NCI-H1930 (cell line): ENCODE data around the gene KCNJ5.

Experiments
- DNase-seq, 2 experiments: peaks; one replicate each; lab custom pipeline; 2025; lab: John Stamatoyannopoulos, UW

KCNJ5 gene

DNA sequence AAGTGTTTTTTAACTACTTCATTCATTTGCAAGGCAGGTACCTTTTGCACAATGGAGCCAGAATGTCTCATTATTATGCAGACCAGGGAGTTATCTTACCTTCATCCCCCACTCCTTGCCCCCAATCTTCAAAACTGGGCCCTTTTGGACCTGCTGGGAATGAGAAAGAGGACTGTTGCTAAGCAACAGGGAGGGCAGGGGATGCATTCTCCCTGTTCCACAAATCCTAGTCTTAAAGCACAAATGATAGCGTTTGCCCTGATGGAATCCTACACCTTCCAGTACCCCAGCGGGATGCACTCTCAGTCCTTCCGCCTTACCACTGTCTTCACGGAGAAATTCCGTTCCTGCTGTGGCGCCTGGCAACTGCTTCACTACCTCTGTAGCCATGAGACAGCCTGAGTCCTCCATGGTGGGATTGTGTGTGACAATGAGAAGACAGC lies 20.0 kb upstream of the KCNJ5 start:
- no peak for DNase-seq

DNA sequence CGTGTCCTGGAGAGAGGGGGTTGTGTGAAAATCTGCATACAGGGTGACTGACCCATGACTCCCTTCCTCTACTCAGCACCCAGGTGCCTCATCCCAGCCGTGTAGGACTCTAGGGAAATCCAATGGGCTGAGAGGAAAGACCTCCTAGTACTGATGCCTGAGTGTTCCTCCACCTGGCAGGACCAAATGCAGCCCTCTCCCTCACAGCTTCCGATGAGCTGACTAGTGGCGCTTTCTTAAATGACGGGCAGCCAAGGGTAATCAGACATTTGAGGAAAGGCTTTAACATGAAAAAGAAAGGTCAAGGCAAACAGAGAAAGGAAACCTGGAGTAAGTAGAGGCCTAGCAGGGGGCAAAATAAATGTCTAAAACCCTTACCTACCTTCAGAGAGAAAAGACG lies 19.1 kb upstream of the KCNJ5 start:
- no peak for DNase-seq

DNA sequence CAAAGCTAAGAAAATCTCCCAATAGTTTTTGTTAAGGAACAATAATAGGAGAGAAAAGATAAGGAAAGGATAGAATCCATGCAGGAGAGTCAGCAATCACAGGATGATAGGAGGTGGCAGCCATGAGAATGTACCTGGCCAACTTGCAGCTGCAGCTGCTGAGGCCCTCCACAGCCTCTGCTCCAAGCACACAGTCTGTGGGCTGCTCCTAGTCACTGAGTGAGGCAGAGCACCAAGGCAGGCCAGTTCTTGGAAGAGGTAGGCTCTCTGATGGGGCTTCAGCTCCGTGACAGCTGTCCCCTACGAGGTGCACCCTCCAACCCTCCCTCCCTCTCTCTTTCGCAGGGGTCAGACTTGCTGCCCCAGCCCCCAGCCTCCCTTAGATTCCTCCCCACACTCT lies 18.6 kb upstream of the KCNJ5 start:
- DNase-seq, result no peak

DNA sequence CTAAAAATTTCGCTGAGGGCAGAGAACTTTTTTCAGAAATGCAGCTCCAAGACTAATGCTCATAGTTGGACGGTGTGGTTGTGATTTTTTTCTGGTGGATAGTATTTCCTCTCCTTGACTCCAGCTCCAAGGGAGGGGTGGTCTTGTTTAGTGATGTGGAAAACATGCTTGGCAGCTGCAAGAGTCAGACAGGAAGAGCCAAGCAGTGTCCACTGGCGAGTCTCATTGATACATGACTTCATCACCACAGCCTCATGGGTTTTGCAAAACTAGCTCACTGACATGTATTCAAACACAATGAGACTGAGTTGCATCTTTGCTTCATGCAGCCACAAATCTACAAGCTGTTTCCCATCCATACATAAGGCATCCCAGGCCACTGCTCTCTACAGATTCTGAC lies 16.7 kb upstream of the KCNJ5 start:
- no peak for DNase-seq

DNA sequence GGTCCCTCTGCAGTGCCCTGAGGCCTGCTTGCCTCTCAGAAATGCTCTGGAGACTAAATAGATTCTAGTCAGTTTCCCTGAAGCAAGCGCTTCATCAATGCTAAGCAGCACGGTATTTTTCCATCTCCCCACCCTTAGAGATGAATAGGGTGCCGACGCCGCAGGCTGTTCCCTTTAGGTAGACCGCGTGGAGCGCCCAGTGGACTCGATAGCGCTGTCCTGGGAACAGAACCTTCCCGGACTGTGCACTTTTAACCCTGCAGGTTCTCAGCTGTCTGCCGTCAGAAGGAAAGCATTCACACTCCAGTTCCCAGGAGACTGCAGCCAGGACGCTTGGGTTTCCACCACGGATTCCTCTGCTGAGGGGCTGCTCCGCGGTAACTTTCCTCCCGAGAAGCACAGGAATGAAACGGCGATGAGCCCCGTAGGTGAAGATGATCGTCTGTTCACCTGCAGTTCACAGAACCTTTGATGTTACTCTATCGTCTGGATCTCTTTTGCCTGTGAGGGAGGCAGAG lies 15.0 kb upstream of the KCNJ5 start:
- DNase-seq, result no peak

DNA sequence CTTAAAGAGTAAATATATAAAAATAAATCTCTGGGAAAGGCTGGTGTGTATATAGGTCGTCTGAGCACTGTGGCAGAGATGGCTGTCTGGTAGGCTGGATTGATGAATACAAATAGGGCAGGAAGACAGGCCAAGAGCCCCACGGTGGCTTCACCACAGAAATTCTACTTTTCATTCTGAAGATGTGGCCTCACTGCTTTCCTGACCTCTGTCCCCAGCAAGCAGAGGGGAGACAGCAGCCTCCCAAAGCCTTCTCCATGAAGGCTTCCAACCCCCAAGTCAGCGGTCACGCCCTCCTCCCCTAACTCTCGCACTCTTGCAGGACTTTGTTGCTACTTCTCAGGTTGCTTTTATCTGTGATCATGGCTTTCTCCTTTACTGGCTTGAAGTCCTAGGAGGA lies 13.4 kb upstream of the KCNJ5 start:
- no peak for DNase-seq

DNA sequence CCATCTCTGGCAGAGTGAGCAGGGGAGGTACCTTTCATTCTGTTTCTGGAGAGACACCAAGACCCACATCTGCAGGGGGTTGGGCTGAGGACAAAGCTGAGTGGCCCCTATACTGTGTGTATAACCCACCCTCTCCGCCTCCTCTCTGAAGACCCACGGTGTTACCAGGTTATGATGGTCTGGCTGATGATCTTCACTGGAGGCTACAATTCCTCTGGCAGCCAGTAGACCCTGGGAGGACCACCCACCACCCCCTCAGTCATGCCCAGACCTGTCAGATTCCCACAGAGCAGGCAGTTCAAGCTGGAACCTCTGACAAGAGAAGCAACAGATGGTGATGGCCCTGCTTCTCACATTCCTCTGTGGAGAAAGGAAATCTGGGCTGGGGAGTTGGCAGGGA lies 12.7 kb upstream of the KCNJ5 start:
- DNase-seq, result no peak

DNA sequence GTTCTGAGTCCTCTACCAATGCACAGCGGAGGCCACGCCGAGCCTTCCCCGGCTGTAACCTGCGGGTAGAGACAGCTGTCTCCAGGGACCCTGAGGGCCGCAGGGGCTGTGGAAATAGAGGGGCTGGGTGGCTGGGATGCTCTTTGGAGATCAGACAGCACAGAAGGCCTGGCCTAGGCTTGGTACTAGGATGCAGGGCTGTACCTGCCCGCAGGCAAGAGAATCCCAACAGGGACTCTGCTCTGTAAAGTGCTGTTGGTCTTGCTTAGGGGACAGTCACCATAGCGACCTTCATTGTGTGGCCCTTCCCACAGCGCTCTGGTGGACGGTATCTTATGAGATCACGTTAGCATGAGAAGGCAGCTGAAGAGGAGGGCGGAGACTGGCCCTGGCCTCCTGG lies 11.3 kb upstream of the KCNJ5 start:
- no peak for DNase-seq

DNA sequence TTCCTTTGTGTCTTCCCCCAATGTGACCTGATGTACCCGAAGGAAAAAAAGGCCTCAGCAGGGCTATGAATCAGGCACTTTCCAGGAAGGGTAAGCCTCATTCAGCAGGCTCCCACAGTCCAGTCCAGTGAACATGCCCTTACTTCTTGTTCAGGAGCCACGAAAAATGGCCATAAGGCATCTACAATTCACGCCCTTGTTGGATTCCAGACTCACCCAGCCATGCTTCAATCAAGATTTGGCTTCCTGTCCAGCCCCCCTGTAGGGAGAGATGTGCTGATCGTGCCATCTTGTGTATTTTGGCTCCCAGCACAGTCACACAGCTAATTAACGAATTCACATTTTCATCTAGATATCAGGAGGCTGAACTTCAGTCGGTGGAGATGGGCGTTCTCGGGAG lies 9.9 kb upstream of the KCNJ5 start:
- DNase-seq, result no peak

DNA sequence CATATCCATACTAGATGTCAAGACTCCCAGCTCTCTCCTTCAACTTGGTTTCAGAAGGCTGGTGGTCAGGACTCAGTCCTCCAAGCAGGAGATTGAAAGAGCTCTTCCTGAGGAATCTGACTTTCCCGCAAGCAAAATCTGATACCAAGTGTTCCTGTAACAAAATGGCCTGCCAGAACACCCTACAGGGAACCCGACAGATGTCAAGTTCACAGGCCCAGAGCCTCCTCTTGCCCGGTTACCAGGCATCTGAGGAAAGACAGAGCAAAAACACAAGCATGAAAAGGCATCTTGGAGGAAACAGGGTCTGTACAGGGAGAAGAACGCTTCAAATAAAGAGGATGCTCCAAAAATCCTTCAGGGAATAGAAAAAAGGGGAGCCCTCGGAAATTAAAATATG lies 8.7 kb upstream of the KCNJ5 start:
- DNase-seq, result no peak

DNA sequence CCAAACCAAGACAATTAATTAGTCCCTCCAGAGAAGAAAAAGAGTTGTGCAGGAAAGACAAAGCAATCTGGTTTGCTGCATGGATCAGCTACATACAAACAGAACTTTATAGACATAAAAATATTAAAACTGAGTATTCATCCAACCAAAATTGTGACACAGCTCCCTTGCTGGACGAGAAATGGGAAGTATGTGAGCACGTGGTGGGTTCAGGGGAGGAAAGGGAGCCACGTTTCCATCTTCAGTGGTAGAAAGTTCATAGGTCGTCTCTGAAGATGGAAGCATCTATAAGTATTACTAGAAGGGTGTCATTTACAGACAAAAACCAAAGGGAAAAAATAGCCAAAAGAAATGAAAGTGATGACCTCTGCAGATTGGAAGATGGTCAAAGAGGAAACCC lies 7.1 kb upstream of the KCNJ5 start:
- no peak for DNase-seq

DNA sequence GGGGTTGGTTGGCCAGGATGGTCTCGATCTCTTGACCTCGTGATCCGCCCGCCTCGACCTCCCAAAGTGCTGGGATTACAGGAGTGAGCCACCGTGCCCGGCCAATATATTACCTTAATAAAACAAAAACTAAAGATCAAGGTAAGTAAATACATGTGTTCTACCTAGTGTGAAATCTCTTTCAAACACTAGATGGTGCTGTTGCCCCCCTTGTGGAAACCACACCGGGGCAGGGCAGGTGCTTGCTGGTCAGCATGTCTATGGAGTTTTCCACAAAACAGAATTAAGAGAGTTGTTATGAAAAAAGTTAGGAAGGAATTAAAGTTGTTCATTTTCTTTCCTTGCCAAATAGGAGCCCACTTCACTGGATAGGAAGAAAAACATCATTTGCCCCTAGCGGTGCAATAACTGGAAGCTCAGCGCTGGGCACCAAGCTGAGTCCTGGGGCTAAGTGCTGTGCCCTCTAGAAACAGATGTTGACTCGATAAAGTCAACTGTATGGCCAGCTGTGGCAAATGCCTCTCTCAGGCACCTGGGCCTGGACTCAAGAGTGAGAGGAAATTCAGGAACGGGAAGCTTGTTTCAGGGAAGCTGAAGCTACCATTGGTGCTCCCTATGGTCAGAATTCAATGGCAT lies 6.3 kb upstream of the KCNJ5 start:
- peak; percentile 15 to 53 for DNase-seq

DNA sequence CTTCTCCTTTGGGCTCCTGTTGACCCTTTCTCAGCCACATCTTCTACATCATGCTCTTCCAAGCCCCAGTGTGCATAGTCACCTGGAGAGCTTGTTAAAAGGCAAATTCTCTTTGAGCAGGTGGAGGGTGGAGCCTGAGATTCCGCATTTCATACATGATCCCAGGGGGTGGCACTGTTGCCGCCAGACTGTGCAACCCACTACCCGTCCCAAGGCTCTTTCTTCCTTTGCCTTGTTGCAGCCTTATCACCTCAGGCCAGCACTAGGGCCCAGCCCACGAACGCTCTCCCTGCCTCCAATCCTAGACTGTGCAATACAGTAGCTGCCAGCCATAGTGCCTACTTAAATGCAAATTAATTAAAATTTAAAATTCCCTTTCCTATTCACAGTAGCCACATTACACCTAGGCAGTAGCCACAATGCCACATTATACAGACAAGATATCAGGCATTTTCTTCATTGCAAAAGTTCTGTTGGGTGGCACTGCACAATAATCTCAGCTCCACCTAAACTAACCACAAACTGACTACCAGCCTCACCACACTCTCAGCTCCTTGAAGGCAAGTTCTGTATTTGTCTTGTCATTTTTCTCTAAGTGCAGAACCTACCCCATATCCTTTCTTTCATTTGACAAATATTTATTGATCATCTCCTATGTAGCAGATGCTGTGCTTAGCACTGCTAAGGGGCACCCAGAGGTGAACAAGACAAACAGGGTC lies 4.6 kb upstream of the KCNJ5 start:
- peak in 1 of 2 experiments; percentile 41 for DNase-seq

DNA sequence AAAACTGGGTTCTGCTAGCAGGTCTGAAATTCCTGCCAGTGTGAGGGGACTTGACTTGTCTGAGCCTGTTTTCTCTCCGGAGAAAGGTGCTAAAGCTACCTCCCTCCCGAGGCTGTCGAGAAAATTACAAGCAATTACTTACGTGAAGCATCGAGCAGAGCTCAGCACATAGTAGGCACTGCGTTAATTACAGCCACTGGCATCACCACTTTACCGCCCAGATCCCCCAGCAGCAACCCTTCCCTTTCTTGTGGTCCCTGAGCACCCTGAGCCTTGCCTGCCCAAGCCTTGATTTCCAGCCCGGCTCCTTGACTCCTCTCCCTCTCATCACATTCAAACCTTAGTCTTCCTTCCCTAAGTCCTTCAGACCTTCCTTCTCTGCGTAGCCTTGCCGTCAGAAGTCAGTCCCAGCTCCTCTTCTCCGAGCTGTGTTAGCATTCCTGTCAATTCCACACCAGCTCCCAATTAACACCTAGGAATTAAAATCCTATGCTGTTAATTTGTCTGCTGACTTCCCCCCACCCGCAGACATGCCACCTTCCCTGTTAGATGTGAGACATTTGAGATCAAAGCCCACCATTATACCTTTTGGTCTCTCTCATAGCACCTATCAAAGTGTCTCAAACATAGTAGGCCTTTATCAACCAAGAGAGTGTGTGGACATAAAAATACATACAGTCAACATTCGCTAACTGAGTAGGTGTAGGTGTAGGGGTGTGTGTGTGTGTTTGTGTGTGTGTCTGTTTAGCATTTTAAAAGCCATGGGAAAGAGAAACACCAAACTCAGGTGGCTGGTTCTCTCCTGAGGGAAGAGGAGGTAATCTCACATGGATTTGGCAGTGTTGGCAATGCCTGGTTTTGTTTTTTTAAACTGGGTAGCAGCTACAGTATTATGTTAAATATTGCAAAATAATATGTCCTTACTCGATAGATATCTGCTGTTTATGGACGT lies 2.8 kb upstream of the KCNJ5 start:
- DNase-seq, result no peak

DNA sequence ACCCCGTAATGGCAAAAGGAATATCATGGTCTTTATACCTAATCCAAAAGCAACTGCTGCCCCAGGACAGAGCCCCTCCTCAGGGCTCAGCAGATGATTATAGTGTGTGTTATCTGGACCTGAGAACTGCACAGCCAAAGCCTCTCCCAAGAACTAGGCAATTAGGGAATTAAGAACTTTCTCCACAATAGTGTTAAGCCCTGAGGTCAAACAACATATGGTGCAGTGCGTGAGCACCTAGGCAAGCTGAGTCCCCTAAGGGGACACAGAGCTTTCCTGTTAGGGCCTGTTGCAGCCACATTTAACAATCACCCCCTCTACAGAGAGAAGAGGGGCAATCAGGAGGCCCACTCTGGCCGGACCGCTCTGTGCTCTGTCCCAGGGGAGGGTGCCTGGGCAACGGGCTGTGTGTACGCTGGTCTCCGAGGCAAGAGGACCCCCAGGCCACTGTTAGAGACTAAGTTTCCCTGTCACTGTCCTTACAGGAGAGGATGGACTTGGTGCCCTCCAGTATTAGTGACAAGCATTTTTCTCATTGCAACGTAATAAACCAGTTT lies 1.4 kb upstream of the KCNJ5 start:
- no peak for DNase-seq

DNA sequence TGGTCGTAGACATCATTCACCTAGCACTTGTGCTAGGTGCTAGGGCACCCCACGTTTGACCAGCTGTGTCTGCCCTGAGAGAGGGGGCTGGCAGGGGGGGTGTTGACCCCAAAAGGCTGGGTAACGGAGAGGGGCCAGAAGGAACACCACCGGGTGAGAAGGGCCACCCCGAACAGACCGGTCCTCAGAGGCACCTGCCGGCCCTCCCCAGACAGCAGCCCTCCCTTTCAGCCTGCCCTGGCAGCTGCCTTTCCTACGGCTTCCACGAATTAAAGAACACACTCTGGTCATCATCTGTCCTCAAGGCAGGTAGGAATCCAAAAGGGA lies 977 bp upstream of the KCNJ5 start:
- DNase-seq, result no peak

DNA sequence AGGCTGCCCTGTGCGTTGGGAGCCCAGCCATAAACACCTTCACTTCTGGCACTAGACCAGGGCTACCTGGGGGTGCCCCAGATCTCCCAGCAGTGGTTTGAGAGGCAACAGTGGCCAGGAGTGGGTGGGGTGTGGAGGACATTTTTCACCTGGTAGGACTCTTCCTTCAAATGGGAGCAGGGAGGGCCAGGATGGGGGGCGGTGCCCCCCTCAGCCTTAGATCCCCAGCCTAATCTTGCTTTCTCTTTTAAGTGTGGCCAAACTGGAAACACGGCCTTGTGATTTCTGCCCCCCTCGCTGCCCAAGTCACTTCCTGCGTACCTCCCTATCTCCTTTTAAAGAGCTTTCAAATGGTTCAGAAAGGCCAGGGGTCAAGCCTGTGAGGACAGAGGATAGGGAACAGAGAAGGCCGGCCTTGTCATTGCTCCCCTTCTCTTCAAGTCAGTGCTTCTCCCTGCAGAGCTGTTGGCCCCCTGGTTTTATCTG lies 800 bp downstream of the KCNJ5 start:
- DNase-seq, result no peak

DNA sequence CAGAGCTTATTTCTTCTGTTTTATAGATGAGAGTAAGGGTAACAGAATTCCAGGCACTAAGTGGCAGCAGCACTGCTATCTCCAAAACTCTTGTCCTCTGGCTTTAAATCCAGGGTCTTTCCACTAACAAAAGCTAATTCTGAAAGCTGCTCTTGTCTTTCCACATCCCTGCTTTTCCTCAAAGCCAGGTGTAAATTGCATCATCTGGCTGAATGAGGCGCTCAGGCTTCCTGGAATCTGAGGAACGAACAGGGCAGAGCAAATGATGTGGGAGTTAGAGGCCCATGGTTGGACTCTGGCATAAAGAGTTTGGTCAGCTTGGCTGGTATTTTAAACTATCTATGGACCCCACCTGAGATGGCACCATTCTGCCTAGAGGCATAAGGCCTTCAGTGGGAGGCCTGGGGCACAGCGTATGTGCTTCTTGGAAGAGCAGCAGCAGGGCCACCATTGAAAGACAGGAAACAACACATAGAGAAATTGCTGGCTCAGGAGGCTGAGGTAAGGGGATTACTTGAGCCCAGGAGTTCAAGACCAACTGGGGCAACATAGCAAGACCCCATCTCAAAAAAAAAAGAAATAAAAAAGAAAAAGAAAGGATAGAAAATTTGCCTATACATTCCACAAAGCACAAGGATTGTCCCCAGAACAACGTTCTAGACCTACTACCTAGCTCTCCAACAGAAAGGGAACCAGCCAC lies 1.9 kb downstream of the KCNJ5 start:
- DNase-seq, result no peak

DNA sequence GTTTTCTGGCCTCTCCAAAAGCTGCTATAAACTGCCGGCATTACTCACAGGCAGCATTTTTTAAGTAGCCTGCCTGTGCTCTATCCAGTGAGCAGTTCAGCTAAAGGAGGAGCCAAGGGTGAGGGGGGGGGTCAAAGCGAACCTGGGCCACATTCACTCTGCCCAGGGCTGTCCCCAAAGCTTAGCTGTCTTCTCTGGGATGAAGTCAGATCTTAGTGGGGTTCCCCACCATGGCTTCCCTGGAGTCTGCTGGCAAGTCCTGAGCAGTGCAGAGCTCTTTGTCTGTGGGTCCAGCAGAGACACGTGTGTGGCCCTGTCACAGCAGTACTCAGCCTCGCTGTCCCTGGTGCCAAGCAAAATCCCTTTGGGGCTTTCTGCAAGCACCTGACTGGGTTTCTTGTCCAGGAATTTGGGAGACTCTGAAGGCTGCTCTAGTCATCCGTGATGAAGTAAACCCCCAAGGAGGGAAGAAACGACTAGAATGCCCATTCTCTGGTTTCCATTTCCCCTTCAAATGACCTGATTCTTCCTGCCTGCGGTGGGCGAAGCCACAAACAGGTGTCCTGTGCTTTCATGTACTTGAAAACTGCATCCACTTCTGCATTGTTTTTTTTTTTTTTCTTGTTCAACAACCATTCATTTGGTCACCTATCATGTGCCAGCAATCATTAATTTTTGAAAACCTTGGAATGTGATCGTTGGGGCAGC lies 2.6 kb downstream of the KCNJ5 start:
- DNase-seq, result no peak

DNA sequence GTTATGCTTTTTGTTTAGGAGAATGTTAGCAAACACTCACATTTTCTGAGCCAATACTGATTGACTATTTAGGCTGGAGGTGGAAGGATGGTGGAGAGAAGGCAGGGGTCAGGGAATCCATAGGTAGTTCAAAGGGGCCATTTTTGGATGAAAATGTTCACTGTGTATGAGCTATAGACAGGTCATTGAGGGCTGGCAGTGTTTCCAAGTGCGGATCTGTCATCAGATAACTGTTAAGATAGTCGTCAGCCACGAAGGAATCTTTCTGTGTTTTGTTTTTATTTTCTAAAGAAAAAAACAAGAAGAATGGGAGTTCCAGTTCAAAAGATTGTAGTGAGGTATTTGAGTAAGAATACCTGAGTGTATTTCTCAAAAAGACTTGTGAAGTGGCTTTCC lies 3.1 kb downstream of the KCNJ5 start:
- no peak for DNase-seq

DNA sequence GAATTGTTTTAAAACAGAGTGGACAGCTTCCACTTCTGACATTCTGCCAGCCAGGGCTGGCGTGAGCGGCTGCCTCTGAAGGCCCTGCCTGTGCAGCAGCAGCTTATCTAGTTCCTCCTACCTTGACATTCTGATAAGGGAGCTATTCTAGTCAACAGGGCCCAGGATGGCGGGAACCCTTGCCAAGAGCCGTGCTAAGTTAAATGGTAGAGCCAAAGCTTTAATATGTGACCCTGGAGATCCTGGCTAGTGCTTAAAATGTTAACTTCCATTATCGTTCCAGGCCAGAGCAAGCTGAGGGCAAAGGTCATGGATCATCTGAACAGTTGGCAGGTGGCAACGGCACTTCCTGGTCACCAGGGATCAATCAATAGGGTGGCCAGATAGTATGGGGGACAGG lies 3.5 kb downstream of the KCNJ5 start:
- no peak for DNase-seq
